HCT116 (cell line): ENCODE measurements around the gene VSNL1.

ENCODE experiments used
- EGR1 ChIP-seq: IDR thresholded peaks from 2 replicates; pipeline ENCODE4 v1.6.1; 2012; ENCODE audit warnings: low read depth
- EZH2 ChIP-seq: fragments of 200-600 bp; sonication (generic); IDR thresholded peaks from 2 replicates; pipeline ENCODE4 v1.6.1; 2017; ENCODE audit warnings: antibody characterized with exemption, mixed run types
- EZH2phosphoT487 ChIP-seq: fragments of 200-600 bp; IDR thresholded peaks from 2 replicates; pipeline ENCODE4 v1.6.1; 2018; ENCODE audit warnings: antibody characterized with exemption, borderline replicate concordance
- JUND ChIP-seq: IDR thresholded peaks from 2 replicates; pipeline ENCODE4 v1.6.1; 2012
- POLR2A ChIP-seq: IDR thresholded peaks from 2 replicates; pipeline ENCODE4 v1.7.0; 2011; ENCODE audit warnings: borderline replicate concordance; ENCODE audit not compliant: insufficient read depth, insufficient read length; ENCODE audit errors: extremely low read depth
- POLR2AphosphoS5 ChIP-seq: IDR thresholded peaks from 2 replicates; pipeline ENCODE4 v1.6.1; 2011; ENCODE audit warnings: mild to moderate bottlenecking, low read depth, low read length, moderate library complexity
- RAD21 ChIP-seq: IDR thresholded peaks from 2 replicates; pipeline ENCODE4 v1.6.1; 2012; ENCODE audit warnings: low read depth, mild to moderate bottlenecking
- SIN3A ChIP-seq: IDR thresholded peaks from 2 replicates; pipeline ENCODE4 v1.6.1; 2012; ENCODE audit warnings: low read depth
- SRF ChIP-seq: IDR thresholded peaks from 2 replicates; pipeline ENCODE4 v1.6.1; 2012; ENCODE audit warnings: low read depth
- YY1 ChIP-seq: IDR thresholded peaks from 2 replicates; pipeline ENCODE4 v1.6.1; 2011; ENCODE audit warnings: low read length, low read depth, moderate library complexity, mild to moderate bottlenecking; ENCODE audit not compliant: insufficient replicate concordance; ENCODE audit errors: extremely low read depth
- ZNF274 ChIP-seq: fragments of 200-500 bp; sonication (Bioruptor generic); IDR thresholded peaks from 2 replicates; pipeline ENCODE4 v1.6.1; 2014; ENCODE audit warnings: mild to moderate bottlenecking, low read depth, low read length, inconsistent platforms
- TF ChIP-seq, protein P1 (sequence below), 3 experiments: fragments of 200-600 bp in 1 of 3; sonication (generic) in 1 of 3; IDR thresholded peaks in 2 of 3; conservative IDR thresholded peaks in 1 of 3; 2 replicates each; pipeline ENCODE4 v1.5.1; 2012 to 2017; ENCODE audit warnings: low read depth in 2 of 3, low read length in 2 of 3, antibody characterized with exemption in 1 of 3, borderline replicate concordance in 1 of 3, control low read depth in 1 of 3, mild to moderate bottlenecking in 1 of 3, mixed read lengths in 1 of 3, mixed run types in 1 of 3, moderate library complexity in 1 of 3; ENCODE audit not compliant: insufficient read depth in 1 of 3
- TF ChIP-seq, protein P2 (sequence below): IDR thresholded peaks from 2 replicates; pipeline ENCODE4 v1.6.1; 2012; ENCODE audit warnings: low read depth

DNA sequence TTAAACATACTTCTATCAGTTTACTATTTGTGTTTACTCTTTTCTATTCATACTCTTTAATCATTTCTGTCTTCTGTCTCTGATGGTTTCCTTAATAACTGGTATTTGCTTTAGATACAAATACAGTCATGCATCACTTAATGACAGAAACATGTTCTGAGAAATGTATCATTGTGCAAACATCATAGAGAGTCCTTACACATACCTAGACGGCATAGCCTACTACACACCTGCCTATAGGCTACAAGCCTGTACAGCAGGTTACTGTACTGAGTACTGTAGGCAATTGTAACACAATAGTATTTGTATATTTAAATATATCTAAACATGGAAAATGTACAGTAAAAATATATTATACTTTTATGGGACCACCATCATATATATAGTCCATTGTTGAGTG, 36.3 kb downstream of the VSNL1 start:
- TF ChIP-seq ZNF274, result no peak
- TF ChIP-seq, protein P1, sequence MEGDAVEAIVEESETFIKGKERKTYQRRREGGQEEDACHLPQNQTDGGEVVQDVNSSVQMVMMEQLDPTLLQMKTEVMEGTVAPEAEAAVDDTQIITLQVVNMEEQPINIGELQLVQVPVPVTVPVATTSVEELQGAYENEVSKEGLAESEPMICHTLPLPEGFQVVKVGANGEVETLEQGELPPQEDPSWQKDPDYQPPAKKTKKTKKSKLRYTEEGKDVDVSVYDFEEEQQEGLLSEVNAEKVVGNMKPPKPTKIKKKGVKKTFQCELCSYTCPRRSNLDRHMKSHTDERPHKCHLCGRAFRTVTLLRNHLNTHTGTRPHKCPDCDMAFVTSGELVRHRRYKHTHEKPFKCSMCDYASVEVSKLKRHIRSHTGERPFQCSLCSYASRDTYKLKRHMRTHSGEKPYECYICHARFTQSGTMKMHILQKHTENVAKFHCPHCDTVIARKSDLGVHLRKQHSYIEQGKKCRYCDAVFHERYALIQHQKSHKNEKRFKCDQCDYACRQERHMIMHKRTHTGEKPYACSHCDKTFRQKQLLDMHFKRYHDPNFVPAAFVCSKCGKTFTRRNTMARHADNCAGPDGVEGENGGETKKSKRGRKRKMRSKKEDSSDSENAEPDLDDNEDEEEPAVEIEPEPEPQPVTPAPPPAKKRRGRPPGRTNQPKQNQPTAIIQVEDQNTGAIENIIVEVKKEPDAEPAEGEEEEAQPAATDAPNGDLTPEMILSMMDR (IDR thresholded peaks at IDR 0.05 in 2 of 3, conservative IDR thresholded peaks at IDR 0.05 in 1 of 3; ENCODE audit: borderline replicate concordance in 1 of 3, insufficient read depth in 1 of 3, low read depth in 2 of 3, low read length in 2 of 3), result no peak
- TF ChIP-seq EZH2phosphoT487, result no peak
- no peak for TF ChIP-seq RAD21
- TF ChIP-seq, protein P2, sequence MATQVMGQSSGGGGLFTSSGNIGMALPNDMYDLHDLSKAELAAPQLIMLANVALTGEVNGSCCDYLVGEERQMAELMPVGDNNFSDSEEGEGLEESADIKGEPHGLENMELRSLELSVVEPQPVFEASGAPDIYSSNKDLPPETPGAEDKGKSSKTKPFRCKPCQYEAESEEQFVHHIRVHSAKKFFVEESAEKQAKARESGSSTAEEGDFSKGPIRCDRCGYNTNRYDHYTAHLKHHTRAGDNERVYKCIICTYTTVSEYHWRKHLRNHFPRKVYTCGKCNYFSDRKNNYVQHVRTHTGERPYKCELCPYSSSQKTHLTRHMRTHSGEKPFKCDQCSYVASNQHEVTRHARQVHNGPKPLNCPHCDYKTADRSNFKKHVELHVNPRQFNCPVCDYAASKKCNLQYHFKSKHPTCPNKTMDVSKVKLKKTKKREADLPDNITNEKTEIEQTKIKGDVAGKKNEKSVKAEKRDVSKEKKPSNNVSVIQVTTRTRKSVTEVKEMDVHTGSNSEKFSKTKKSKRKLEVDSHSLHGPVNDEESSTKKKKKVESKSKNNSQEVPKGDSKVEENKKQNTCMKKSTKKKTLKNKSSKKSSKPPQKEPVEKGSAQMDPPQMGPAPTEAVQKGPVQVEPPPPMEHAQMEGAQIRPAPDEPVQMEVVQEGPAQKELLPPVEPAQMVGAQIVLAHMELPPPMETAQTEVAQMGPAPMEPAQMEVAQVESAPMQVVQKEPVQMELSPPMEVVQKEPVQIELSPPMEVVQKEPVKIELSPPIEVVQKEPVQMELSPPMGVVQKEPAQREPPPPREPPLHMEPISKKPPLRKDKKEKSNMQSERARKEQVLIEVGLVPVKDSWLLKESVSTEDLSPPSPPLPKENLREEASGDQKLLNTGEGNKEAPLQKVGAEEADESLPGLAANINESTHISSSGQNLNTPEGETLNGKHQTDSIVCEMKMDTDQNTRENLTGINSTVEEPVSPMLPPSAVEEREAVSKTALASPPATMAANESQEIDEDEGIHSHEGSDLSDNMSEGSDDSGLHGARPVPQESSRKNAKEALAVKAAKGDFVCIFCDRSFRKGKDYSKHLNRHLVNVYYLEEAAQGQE, result no peak
- TF ChIP-seq EZH2, result no peak
- TF ChIP-seq POLR2A, result no peak
- TF ChIP-seq JUND, result no peak
- no peak for TF ChIP-seq POLR2AphosphoS5
- no peak for TF ChIP-seq SIN3A
- TF ChIP-seq SRF, result no peak
- no peak for TF ChIP-seq EGR1
- TF ChIP-seq YY1, result no peak
